HG03521 (cell line): Measurements from ENCODE around the gene ATP10B.

Source experiments
- ATAC-seq: cut with Tn5 transposase; IDR thresholded peaks from one replicate; pipeline ENCODE4 v1.9.1; 2021; ENCODE audit warnings: mild to moderate bottlenecking, moderate library complexity; ENCODE audit not compliant: unreplicated experiment

ATP10B gene

DNA sequence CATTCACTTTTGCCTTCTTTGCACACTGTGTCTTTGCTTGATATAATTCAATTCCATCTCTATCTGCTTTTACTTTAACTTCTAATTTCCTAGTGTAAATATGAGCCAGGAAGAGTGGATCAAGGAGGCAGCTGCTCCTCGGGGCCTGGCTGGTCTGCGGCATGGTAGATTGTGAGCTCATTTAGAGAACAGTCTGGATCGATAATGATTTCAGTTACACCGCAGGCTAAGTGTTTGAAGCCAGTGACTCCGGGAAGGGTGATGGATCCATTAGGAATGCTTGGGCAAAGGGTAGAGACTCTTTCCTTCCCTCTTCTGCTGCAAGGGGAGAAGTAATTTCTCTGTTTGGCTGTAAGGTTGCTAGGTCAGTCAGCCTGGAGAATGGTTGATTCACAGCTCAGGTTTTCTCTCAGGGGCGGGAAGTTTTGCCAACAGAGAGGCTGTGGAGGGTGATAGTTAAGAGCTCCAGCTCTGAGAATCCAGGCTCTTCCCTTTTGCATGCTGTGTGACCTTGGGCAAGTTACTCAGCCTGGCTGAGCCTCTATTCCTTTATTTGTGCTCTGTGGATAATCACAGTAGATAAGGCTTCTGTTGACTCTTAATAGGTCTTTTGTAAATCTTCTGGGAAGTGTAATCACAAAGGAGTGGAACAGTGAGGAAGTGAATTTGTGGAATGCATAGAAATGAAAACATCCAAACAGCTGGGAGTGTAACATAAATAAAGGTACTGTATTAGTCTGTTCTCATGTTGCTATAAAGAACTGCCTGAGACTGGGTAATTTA, 331.2 kb downstream of the ATP10B start:
- ATAC-seq = no peak

DNA sequence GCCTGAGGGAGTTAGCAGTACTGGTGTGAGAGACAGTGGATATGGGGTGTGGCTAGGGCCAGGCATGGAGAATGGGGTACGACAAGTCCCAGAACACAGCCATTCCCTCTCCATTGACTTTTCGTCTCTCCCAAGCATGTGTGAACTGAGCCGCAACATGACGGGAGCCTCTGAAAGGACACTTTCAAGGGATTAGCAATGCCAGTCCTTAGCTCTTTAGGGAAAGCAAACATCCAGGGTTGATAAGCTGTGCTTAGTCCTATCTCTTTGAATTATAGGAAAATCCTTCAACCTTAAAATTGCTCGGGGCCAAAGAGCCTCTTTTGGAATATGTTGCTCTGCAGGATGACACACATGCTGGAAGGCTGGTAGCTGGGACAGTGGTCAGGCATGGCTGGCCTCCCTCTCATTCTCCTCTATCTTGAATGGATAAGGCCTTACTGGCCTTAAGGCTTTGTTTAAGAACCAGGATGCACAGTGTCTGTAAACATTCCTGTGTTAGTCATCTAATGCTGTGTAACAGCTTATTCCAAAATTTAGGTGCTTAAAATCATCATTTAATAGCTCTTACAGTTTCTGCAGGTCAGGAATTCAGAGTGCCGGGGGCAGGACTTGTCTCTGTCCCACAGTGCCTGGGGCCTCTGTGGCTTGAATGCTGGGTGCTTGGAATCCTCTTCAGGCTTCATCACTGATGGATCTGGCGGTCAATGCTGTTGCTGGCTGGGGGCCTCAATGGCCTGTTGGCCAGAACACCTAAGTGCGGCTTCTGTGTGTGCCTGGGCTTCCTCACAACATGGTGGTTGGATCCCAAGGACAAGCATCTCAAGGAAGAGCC, 335.1 kb downstream of the ATP10B start:
- no peak for ATAC-seq

DNA sequence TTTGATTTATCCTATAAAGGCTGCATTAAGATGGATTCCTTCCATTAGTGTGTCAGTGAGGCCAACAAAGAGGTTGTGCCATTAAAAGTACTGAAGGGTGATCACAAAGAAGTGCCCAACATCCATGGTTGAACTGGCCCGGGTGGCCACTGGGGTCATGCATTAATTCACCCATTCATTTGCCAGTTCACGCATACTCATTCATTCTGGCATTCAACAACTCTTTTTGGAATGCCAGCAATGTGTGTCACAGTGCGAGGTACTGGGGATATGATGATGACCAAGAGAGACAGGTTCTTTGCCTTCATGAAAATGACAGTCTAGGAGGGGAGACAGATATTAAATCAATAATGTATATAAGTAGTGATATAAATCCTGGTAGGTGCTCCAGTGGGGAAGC, 337.1 kb downstream of the ATP10B start:
- no peak for ATAC-seq

DNA sequence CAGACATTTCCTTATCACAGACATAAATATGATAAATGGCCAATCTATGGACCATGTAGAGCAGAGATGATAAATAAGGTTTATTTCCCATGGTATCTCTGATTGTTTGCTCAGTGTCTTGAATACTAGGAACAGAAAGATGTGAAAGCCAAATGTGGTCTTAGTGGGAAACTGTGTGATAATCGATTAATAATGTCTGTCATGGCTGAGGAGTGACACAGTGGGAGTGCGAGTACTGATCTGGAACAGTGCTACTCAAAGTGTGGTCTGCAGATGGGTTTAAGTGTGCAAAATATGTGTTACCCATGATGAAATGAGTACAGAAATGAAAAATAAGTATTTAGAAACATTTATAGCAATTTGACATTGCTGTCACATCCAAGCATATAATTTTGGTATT, 337.8 kb downstream of the ATP10B start:
- no peak for ATAC-seq

DNA sequence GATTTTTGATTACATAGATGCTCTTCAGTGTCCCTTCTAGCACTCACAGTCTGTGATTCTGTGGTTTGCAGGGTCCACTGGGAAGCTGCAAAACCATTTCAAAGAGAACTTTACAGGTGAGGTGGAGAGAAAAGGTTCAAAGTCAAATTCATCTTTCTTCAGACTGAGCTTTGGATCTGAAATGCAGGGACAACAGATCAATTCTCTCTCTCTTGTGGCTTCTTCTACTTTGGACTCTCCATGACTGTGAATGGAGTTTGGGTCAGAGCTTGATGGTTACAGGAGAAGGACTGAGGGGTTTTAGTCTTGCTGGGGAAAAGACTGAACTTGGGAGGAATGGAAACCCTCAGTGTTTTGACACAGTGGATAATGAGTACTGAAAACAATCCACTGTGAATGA, 338.5 kb downstream of the ATP10B start:
- ATAC-seq = no peak
